IPS-NIHi11 (cell line): ENCODE data around the gene FADS2.
A peak's percentile ranks its signal among the peaks of the same experiment; 100 is the strongest.

ENCODE experiments used
- DNase-seq: peaks from one replicate; pipeline ENCODE4 v3.0.0; 2012; ENCODE audit warnings: mixed read lengths, low spot score

Gene FADS2

GRCh38 chr11:61827571-61828378 is at the start of gene FADS2:
FADS2 (plus strand) TSS chr11:61828300; CDS start chr11:61828391, 91 bp downstream.
- peak; percentile 87 for DNase-seq

- DNase-seq, result no peak
These were observed 49.7 kb upstream of the FADS2 start for GRCh38 chr11:61778357-61778886.

GRCh38 chr11:61778920-61779650 is 49.0 kb upstream of the FADS2 start:
- no peak for DNase-seq

DNA sequence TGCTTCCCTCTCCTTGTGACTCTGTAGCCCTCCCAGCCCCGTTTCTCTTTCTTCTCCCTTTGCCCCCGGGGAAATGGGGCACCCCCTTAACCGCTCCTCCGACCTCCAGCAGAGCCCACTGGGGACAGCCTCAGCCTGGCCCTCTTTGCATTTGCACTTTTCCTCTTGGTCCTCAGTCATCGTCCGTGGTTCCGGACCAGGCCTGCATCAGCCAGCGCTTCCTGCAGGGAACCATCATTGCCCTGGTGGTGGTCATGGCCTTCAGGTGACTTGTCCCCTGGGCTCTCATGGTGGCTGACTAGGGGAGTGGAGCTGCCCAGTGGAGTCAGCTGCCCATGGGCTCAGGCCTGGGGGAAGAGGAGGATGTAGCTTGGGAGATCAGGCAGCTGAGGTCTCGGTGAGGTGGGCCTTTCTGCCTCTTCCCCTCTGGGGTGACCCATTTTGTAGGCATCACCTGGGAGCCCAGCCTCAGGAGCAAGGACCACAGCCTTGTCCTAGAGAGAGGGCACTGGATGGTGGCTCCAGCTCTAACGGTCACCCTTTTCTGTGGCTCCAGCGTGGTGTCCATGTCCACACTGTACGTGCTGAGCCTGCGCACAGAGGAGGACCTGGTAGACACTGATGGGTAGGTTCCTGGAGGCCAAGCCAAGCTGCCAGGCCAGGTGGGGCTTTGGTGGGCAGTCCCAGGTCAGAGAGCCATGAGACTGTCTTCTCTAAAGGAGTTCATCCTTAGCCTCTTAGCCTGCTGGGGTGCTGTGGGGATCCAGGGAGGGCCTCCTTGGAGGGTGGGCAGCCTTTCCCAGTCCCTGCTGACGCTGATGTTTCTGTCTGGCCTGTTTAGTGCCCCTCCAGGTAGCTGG is 48.2 kb upstream of the FADS2 start:
- no peak for DNase-seq

DNA sequence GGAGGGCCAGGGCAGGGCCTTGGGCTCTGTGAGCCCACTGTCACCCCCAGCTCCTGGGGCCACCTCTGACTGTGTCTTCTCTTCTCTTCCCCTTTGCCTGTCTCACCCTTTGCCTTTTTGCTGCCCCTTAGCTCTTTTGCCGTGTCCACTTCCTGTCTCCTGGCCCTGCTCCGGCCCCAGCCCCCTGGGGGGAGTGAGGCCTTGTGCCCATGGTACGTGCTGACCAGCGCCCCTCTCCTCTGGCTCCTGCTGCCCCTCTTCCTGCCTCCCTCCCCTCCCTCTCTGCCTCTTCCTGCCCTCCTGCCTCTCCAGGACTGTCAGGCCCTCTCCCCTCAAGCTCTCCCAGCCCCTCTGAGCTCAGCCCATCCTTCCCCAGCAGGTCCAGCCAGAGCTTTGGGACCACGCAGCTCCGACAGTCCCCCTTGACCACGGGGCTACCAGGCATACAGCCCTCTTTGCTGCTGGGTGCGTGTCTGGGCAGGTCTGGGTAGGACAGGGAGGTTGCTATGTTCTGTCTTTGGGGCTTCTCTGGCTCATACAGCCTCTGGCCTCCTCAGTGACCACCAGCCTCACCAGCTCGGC is 47.4 kb upstream of the FADS2 start:
- DNase-seq, result no peak

GRCh38 chr11:61781585-61781984 is 46.5 kb upstream of the FADS2 start:
- DNase-seq, result no peak

DNA sequence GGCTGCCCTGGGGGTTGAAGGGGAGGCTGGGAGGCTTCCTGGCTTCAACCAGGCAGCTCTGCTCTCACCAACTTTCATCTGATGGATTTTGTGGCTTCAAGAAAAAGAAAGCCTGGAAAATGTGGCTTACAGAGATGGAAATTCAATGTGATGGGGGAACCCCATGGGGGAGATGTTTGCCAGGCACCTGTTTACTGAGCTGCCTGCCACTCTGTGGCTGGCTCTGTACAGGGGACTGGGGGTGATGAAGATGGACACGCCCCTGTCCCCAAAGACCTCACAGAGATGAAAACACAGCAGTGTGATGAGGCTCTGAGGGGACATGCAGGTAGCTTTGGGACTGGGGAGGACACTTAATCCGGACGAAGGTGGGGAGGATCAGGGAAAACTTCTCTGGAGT is 45.8 kb upstream of the FADS2 start:
- DNase-seq, result no peak

DNA sequence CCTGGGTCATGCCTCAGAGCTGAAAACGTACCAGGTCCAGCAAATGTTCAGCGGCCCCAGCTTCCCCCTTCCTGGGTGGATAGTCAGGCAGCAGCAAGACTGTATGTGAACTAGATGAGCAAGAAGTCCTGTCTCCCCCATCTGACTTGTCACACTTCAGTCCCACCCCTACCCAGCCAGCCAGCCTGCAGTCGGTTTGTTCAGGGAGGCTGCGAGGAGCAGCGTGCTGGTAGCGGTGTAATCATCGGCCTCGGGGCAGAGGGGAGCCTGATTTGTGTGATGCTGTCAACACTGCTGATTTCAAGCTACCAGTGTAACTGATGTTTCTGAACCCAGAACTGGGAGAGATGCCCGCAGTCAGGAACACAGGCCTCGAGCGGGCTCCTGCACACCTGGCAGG is 45.3 kb upstream of the FADS2 start:
- no peak for DNase-seq

- DNase-seq, result no peak
These were observed 44.2 kb upstream of the FADS2 start for GRCh38 chr11:61783717-61784505.

DNA sequence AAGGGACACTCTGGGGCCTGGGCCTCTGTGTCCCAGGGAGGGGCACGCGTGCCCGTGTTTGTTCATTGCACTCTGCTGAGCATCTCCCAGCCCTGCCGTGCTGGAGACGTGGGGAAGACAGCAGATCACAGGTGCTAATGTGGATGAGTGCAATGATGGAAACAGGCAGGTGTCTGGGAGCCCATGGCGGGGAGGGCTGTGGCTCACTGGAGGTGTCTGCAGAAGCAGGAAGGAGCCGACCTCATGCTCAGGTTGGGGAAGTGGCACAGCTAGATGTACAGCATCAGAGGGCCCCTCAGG is 43.6 kb upstream of the FADS2 start:
- no peak for DNase-seq

GRCh38 chr11:61785837-61786402 is 42.2 kb upstream of the FADS2 start:
- DNase-seq, result no peak

- DNase-seq, result peak; percentile 72
These were observed 40.1 kb upstream of the FADS2 start for GRCh38 chr11:61787928-61788491.

DNA sequence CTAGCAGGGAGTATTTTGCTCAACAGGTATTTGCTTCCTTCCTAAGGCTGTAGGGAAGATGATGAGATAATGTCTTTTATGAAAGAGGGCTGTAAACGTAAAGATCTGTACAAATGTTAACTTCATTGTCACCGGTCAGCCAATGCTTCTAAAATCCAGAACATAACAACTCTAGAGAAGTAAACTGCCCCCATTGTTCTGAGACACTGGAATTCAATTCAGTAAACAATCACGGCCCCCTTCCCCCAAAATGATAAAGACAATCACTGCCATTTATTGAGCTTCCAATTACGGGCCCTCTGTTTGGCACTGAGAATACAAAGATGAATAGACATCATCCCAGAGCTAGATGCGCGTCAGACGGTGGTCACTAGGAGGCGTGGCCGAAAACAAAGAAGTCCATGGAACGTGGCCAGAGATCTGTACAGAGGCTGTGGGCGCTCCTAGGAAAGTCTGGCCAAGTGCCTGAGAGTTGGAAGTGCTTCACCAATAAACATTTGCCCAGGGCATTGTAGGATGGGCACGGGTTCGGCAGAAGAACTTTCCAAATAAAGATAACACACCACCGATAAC is 36.3 kb upstream of the FADS2 start:
- peak; percentile 68 for DNase-seq

DNA sequence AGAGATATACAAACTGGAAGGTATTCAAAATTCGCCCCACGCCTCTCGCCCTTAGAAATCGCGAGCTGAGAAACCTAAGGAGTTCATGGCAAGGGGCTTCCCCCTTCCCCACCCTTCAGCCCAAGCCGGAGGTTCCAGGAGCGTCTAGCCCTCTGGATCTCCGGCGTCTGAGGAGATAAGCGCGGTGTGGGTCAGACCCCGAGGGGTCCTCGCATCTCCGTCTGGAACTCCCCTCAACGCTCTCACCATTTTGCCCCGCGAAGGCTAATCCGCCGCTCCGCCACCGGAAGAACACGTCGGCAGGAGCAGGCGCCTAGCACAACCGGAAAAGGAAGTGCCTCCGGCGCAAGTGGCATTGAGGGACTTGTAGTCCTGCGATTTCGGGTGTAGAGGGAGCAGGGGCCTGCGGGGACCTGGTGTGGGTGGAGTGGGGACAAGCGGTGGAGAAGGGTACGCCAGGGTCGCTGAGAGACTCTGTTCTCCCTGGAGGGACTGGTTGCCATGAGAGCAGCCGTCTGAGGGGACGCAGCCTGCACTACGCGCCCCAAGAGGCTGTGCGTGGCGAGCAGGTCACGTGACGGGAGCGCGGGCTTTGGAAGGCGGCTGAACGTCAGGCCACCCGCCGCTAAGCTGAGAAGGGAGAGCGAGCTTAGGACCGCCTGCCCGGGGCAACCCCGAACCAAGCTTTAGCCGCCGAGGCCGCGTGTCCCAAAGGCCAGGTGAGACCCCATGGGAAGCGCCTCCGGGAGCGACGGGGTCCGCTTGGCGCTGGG is 35.6 kb upstream of the FADS2 start, which contains the start of the genes FEN1 and TMEM258:
FEN1 (plus strand) TSS at position 602 of the 773 bp plus-strand sequence. CDS start 2,451 bp downstream, outside the sequence.
TMEM258 (minus strand) TSS at position 290 of the 773 bp plus-strand sequence; CDS start at position 249, 41 bp downstream.
- DNase-seq, result peak; percentile 91

DNA sequence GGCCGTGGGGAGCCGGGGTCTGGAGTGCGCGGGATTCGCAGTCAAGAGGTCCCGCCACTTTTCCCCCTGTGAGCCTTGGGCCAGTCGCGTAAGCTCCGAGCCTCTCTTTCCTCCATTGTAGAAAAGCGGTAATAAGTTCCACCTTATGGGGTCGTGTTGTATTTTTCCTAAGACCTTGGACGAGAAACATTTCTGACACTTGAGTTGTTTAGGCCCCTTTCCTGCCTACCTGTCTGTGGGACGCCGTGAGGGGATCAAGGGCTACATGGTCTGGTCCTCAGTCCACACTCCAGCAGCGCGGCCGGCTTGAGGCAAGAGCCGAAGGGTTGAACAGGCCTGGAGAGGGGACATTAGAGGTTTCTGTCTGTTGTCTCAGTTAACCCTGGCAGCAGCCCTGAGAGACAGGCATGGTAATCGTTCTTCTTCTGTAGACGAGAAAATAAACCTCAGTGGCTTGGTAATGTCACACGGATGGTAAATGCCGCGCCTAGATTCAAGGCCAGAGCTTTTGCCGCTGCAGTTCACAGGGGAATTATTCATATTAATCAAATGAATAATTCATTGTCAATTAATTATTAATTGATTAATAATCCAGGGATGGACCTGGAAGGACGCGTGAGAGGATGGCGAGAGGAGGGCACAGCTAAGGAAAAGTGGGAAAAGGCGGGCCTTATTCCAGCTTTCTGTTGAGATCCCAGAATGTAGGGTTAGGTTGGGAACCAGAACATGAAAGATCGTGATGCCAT is 34.8 kb upstream of the FADS2 start:
- DNase-seq, result no peak

- DNase-seq, result no peak
These were observed 34.3 kb upstream of the FADS2 start for GRCh38 chr11:61793829-61794204.

GRCh38 chr11:61794579-61794978 is 33.5 kb upstream of the FADS2 start:
- no peak for DNase-seq

GRCh38 chr11:61795459-61795858 is 32.6 kb upstream of the FADS2 start:
- DNase-seq, result no peak
